ENCODE results near the gene RAD51B. TPM values are rescaled to one million over a fixed set of nuclear protein-coding genes. Genes with fewer than 3 reads are reported as not detected.

The RAD51B gene
- total RNA-seq, 1 experiment from 2014 or later = 14.2 TPM

GRCh38 chr14:68690089-68690958, 870.7 kb downstream of the RAD51B start:
- Mint-ChIP-seq H3K27ac (no peak overlapping the region), H3K9me3 (no peaks in the 10 kb centered on the region), H3K4me3 (no peak overlapping the region), H3K36me3 (no peaks in the 10 kb centered on the region), H3K4me1 (peaks cover 44% of the 10 kb centered on the region), H3K27me3 (ENCODE audit: low read depth) (peaks cover 9% of the 10 kb centered on the region)
- ATAC-seq = no peak
- no peak for DNase-seq (ENCODE audit: low spot score)
- no peak for TF ChIP-seq STAT6 (CRISPR knock-in tag; conservative IDR thresholded peaks at IDR 0.05; ENCODE audit: low read depth)
- no peak for TF ChIP-seq NFATC4 (CRISPR knock-in tag; IDR thresholded peaks at IDR 0.05)
- no peak for TF ChIP-seq ZNF121 (CRISPR knock-in tag; IDR thresholded peaks at IDR 0.05)
- TF ChIP-seq TEAD1 (CRISPR knock-in tag; IDR thresholded peaks at IDR 0.05) = no peak
- no peak for TF ChIP-seq RELA (CRISPR knock-in tag; IDR thresholded peaks at IDR 0.05; ENCODE audit: borderline replicate concordance)
- TF ChIP-seq ESRRA (CRISPR knock-in tag; IDR thresholded peaks at IDR 0.05; ENCODE audit: borderline replicate concordance) = no peak
- TF ChIP-seq OVOL2 (CRISPR knock-in tag; IDR thresholded peaks at IDR 0.05; ENCODE audit: borderline replicate concordance) = no peak
- no peak for TF ChIP-seq GTF2I (CRISPR knock-in tag; conservative IDR thresholded peaks at IDR 0.05)
- TF ChIP-seq ZNF317 (CRISPR knock-in tag; IDR thresholded peaks at IDR 0.05; ENCODE audit: borderline replicate concordance, low read depth) = no peak
- TF ChIP-seq, protein P1, sequence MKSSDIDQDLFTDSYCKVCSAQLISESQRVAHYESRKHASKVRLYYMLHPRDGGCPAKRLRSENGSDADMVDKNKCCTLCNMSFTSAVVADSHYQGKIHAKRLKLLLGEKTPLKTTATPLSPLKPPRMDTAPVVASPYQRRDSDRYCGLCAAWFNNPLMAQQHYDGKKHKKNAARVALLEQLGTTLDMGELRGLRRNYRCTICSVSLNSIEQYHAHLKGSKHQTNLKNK (CRISPR knock-in tag; IDR thresholded peaks at IDR 0.05) = no peak
- no peak for TF ChIP-seq ATF1 (CRISPR knock-in tag; IDR thresholded peaks at IDR 0.05)
- TF ChIP-seq JAZF1 (CRISPR knock-in tag; IDR thresholded peaks at IDR 0.05) = no peak
- TF ChIP-seq ZSCAN18 (CRISPR knock-in tag; IDR thresholded peaks at IDR 0.05) = no peak
- ChIA-PET CTCF (interaction anchor here (1.4 kb wide), 1 partner anchor 327 kb away, joined by 3 read pairs; no protein-coding TSS in a partner anchor), POLR2A (no interaction called here)

DNA sequence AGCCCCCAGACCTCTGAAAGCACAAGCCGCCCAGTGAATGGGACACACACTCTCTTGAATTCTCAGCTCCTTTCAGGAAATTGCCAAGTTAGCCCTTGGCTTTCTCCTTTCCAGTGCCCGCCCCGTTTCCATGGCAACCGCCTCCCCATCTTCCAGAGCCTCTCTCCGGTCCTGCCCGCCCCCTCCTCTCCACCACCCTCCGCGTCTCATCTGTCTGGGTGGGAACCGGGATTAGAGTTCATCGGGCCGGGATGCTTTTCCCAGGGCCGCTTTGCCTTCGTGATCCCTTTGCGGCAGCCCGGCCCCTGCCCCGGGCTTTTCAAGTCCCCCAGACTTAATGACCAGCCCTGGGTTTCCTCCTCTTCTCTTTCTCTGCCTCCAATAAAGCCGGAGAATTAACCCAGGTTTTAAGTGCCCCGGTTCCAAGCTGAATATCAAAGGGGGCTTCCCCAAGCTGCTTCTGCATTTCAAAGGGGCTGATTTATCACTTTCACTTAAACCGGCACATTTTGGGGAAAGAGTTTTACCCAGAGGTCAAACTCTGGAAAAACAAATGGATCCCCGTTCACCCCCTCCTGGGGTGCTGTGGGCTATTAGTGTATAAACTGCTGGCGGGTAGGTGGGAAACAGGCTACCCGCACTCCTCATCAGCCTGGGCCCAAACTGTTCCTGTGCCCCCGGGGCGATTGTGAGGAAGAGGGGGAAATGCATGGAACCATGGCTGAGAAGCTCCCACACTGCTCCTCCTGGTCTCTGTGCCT, 871.6 kb downstream of the RAD51B start:
- peaks cover 44% of the 10 kb centered on the region for H3K4me1 Mint-ChIP-seq
- H3K27ac Mint-ChIP-seq = no peak overlapping the region
- TF ChIP-seq, protein P2, sequence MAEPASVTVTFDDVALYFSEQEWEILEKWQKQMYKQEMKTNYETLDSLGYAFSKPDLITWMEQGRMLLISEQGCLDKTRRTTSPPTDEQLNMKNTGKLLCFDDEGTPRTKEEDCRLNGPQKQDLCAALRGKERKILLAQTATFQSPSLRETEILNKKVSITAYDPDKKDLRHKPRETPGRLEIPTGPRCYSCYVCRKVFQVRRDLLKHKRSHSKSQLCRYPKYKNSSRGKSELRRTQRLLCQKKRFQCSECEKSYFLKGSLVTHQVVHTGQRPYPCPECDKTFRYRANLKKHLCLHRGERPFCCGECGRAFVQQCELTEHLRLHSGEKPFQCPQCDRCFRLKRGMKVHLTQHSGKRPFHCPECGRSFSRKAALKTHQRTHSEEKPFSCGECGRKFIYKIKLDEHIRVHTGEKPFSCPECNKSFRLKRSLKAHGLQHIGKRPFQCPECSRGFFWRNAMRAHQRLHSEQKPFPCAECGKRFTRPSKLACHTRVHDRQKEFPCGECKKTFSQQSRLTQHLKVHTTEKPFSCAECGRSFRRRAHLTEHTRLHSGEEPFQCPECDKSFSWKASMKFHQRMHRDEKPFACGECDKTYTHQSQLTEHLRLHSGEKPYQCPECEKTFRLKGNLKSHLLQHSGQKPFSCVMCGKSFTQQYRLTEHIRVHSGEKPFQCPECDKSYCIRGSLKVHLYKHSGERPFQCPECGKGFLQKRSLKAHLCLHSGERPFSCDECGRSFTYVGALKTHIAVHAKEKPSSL (CRISPR knock-in tag; conservative IDR thresholded peaks at IDR 0.05) = no peak
- no peak for TF ChIP-seq NFYB (CRISPR knock-in tag; conservative IDR thresholded peaks at IDR 0.05; ENCODE audit: low read depth)
- TF ChIP-seq, protein P1 (CRISPR knock-in tag; IDR thresholded peaks at IDR 0.05) = no peak
- no peak for TF ChIP-seq JUN (CRISPR knock-in tag; IDR thresholded peaks at IDR 0.05)
- no peak for TF ChIP-seq TEAD1 (CRISPR knock-in tag; IDR thresholded peaks at IDR 0.05)
- TF ChIP-seq, protein P3, sequence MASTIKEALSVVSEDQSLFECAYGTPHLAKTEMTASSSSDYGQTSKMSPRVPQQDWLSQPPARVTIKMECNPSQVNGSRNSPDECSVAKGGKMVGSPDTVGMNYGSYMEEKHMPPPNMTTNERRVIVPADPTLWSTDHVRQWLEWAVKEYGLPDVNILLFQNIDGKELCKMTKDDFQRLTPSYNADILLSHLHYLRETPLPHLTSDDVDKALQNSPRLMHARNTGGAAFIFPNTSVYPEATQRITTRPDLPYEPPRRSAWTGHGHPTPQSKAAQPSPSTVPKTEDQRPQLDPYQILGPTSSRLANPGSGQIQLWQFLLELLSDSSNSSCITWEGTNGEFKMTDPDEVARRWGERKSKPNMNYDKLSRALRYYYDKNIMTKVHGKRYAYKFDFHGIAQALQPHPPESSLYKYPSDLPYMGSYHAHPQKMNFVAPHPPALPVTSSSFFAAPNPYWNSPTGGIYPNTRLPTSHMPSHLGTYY (CRISPR knock-in tag; IDR thresholded peaks at IDR 0.05) = no peak
- no peak for TF ChIP-seq ESRRA (CRISPR knock-in tag; IDR thresholded peaks at IDR 0.05; ENCODE audit: borderline replicate concordance)
- TF ChIP-seq NR1H2 (CRISPR knock-in tag; IDR thresholded peaks at IDR 0.05) = no peak
- no peak for TF ChIP-seq ZSCAN18 (CRISPR knock-in tag; IDR thresholded peaks at IDR 0.05)
- no peak for TF ChIP-seq ZNF396 (CRISPR knock-in tag; IDR thresholded peaks at IDR 0.05; ENCODE audit: borderline replicate concordance)
- H3K4me3 Mint-ChIP-seq = no peak overlapping the region
- no peaks in the 10 kb centered on the region for H3K36me3 Mint-ChIP-seq
- no peaks in the 10 kb centered on the region for H3K9me3 Mint-ChIP-seq
- peaks cover 9% of the 10 kb centered on the region for H3K27me3 Mint-ChIP-seq (ENCODE audit: low read depth)
- CTCF ChIA-PET = no interaction called here
- DNase-seq (ENCODE audit: low spot score) = peak; percentile 62
- POLR2A ChIA-PET = no interaction called here
- ATAC-seq = peak; percentile 60
